SK-N-SH (cell line): Measurements from ENCODE around the gene RIMS4.

Experiments used
- CHD2 ChIP-seq: fragments of 150-350 bp; IDR thresholded peaks from 2 replicates; pipeline ENCODE4 v1.6.1; 2018; ENCODE audit warnings: low read length; ENCODE audit not compliant: partially characterized antibody
- EP300 ChIP-seq, 2 experiments: IDR thresholded peaks; 2 replicates each; pipeline versions ENCODE4 v1.4.0 to v1.6.1; 2012; ENCODE audit warnings: borderline replicate concordance in 1 of 2, low read depth in 1 of 2, low read length in 1 of 2
- FOSL2 ChIP-seq: IDR thresholded peaks from 2 replicates; pipeline ENCODE4 v1.4.0; 2012; ENCODE audit warnings: low read depth, mild to moderate bottlenecking, moderate library complexity, borderline replicate concordance
- FOXJ3 ChIP-seq: sonication (generic); formaldehyde crosslinking; IDR thresholded peaks from 2 replicates; pipeline ENCODE4 v1.5.1; 2020; ENCODE audit warnings: mild to moderate bottlenecking, missing genetic modification reagents
- MXI1 ChIP-seq: IDR thresholded peaks from 2 replicates; pipeline ENCODE4 v1.6.1; 2012; ENCODE audit warnings: mild to moderate bottlenecking, low read depth, low read length, improper control_type of control experiment
- NFIC ChIP-seq: IDR thresholded peaks from 2 replicates; pipeline ENCODE4 v1.4.0; 2012; ENCODE audit warnings: borderline replicate concordance
- RCOR1 ChIP-seq: fragments of 150-350 bp; IDR thresholded peaks from 2 replicates; pipeline ENCODE4 v1.6.1; 2017; ENCODE audit warnings: antibody characterized with exemption, low read length
- SIN3A ChIP-seq: IDR thresholded peaks from 2 replicates; pipeline ENCODE4 v1.6.1; 2012; ENCODE audit warnings: low read depth, mild to moderate bottlenecking, low read length, moderate library complexity, borderline replicate concordance
- SMC3 ChIP-seq: IDR thresholded peaks from 2 replicates; pipeline ENCODE4 v1.6.1; 2012; ENCODE audit warnings: low read depth, low read length, improper control_type of control experiment
- YY1 ChIP-seq: IDR thresholded peaks from 2 replicates; pipeline ENCODE4 v1.4.0; 2012; ENCODE audit warnings: low read depth, mild to moderate bottlenecking
- TF ChIP-seq, protein P1 (sequence below): fragments of 200-600 bp; sonication (generic); IDR thresholded peaks from 2 replicates; pipeline ENCODE4 v1.6.1; 2017; ENCODE audit warnings: antibody characterized with exemption, mild to moderate bottlenecking, moderate library complexity
- TF ChIP-seq, protein P2 (sequence below): IDR thresholded peaks from 2 replicates; pipeline ENCODE4 v1.6.1; 2012; ENCODE audit warnings: mild to moderate bottlenecking, low read depth, low read length, moderate library complexity
- TF ChIP-seq, protein P3 (sequence below): IDR thresholded peaks from 2 replicates; pipeline ENCODE4 v1.4.0; 2012; ENCODE audit warnings: low read depth, borderline replicate concordance
- TF ChIP-seq, protein P4 (sequence below): IDR thresholded peaks from 2 replicates; pipeline ENCODE4 v1.4.0; 2012; ENCODE audit warnings: low read depth

DNA sequence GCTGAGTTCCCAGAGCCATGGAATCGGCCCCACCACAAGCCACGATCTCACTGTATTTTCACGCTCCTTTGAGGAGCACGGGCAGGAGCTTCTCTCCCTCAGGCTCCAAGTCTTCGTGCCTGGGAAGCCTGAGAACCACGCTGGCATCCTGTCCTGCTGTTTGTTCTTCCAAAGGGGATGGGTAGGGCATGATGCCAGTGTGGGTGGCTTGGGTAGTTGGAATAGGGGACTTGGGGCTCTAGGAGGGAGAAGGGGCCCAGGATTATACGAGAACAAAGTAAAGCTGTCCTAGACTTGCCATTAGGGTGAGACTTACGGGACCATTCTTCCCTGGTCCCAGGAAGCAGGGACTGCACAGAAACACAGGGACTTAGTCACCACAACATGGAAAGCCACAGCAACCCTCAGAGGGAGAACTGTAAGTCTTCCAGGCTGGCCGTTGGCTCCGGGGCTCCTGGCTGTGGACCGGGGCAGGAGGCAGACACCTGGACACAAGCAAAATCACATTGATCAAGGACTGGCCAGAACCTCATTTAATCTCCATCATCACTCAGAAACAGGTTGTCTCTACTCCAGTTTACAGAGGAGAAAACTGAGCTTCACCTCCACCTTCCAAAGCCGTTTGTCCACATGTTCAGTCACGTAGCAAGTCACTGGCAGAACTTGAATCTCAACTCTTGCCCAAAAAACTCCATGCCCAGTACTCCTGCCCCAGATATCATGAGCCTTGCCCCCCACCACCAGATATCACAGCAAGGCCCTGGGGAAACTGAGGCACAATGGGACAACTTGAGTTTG, 93.8 kb downstream of the RIMS4 start:
- no peak for TF ChIP-seq FOSL2
- TF ChIP-seq RCOR1 = no peak
- TF ChIP-seq, protein P1, sequence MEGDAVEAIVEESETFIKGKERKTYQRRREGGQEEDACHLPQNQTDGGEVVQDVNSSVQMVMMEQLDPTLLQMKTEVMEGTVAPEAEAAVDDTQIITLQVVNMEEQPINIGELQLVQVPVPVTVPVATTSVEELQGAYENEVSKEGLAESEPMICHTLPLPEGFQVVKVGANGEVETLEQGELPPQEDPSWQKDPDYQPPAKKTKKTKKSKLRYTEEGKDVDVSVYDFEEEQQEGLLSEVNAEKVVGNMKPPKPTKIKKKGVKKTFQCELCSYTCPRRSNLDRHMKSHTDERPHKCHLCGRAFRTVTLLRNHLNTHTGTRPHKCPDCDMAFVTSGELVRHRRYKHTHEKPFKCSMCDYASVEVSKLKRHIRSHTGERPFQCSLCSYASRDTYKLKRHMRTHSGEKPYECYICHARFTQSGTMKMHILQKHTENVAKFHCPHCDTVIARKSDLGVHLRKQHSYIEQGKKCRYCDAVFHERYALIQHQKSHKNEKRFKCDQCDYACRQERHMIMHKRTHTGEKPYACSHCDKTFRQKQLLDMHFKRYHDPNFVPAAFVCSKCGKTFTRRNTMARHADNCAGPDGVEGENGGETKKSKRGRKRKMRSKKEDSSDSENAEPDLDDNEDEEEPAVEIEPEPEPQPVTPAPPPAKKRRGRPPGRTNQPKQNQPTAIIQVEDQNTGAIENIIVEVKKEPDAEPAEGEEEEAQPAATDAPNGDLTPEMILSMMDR = no peak
- TF ChIP-seq SIN3A = no peak
- no peak for TF ChIP-seq MXI1
- TF ChIP-seq, protein P2, sequence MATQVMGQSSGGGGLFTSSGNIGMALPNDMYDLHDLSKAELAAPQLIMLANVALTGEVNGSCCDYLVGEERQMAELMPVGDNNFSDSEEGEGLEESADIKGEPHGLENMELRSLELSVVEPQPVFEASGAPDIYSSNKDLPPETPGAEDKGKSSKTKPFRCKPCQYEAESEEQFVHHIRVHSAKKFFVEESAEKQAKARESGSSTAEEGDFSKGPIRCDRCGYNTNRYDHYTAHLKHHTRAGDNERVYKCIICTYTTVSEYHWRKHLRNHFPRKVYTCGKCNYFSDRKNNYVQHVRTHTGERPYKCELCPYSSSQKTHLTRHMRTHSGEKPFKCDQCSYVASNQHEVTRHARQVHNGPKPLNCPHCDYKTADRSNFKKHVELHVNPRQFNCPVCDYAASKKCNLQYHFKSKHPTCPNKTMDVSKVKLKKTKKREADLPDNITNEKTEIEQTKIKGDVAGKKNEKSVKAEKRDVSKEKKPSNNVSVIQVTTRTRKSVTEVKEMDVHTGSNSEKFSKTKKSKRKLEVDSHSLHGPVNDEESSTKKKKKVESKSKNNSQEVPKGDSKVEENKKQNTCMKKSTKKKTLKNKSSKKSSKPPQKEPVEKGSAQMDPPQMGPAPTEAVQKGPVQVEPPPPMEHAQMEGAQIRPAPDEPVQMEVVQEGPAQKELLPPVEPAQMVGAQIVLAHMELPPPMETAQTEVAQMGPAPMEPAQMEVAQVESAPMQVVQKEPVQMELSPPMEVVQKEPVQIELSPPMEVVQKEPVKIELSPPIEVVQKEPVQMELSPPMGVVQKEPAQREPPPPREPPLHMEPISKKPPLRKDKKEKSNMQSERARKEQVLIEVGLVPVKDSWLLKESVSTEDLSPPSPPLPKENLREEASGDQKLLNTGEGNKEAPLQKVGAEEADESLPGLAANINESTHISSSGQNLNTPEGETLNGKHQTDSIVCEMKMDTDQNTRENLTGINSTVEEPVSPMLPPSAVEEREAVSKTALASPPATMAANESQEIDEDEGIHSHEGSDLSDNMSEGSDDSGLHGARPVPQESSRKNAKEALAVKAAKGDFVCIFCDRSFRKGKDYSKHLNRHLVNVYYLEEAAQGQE = no peak
- TF ChIP-seq, protein P3, sequence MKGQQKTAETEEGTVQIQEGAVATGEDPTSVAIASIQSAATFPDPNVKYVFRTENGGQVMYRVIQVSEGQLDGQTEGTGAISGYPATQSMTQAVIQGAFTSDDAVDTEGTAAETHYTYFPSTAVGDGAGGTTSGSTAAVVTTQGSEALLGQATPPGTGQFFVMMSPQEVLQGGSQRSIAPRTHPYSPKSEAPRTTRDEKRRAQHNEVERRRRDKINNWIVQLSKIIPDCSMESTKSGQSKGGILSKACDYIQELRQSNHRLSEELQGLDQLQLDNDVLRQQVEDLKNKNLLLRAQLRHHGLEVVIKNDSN = no peak
- TF ChIP-seq NFIC = no peak
- no peak for TF ChIP-seq EP300 (IDR thresholded peaks at IDR 0.05; ENCODE audit: borderline replicate concordance in 1 of 2, low read depth in 1 of 2, low read length in 1 of 2)
- no peak for TF ChIP-seq YY1
- TF ChIP-seq SMC3 = no peak
- TF ChIP-seq, protein P4, sequence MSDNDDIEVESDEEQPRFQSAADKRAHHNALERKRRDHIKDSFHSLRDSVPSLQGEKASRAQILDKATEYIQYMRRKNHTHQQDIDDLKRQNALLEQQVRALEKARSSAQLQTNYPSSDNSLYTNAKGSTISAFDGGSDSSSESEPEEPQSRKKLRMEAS = no peak
- TF ChIP-seq CHD2 = no peak
- TF ChIP-seq FOXJ3 (CRISPR knock-in tag) = no peak
